Fibroblast of pulmonary artery (primary cell): ENCODE measurements around the gene ALKBH4.
"Not testable (repeated sequence)": the region's sequence is repeated elsewhere in the genome, so short reads cannot be mapped to it uniquely, and the experiment has no call there.

Experiments
- DNase-seq: peaks from one replicate; pipeline ENCODE4 v3.0.0-alpha.2; 2010; ENCODE audit warnings: low read depth
- H3K4me3 ChIP-seq: replicated peaks from 2 replicates; pipeline ENCODE4 v1.5.1; 2011; ENCODE audit warnings: low read depth, mild to moderate bottlenecking, control low read depth, low read length, moderate library complexity
- TF ChIP-seq, protein P1 (sequence below): IDR thresholded peaks from 2 replicates; pipeline ENCODE4 v1.5.1; 2011; ENCODE audit warnings: mild to moderate bottlenecking, control low read depth, low read length, inconsistent platforms; ENCODE audit errors: missing control alignments

The ALKBH4 gene

DNA sequence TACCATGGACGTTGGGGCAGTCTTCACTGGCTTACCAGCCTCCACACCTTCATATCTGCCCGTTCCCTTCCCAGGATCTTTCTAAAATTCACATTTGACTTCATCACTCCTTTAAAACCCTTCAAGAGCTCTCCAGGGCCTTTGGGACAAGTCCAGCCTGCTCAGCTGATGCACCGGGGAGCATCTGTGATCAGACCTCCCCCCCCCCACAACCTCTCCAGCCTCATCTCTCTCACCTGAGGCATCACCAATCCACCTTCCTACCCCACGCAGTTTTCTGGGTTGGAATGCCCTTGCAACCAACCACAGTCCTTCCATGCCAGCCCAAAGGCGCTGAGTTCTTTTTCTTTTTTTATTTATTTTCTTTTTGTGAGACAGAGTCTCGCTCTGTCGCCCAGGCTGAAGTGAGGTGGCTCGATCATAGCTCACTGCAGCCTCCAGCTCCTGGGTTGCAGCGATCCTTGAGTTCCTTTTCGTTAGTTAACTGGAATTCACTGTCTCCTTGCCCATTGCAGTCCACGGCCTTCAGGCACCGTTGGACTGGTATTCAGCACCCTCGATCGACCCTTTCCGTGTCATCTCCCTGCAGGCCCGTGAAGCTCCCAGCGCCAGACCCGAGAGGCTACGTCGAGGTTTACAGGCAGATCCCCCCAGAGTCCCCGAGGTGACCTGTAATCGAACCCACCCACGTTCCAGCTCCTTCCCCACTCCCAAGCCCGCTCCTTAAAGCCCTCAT lies 654 bp downstream of the ALKBH4 start:
- no peak for DNase-seq
- TF ChIP-seq, protein P1, sequence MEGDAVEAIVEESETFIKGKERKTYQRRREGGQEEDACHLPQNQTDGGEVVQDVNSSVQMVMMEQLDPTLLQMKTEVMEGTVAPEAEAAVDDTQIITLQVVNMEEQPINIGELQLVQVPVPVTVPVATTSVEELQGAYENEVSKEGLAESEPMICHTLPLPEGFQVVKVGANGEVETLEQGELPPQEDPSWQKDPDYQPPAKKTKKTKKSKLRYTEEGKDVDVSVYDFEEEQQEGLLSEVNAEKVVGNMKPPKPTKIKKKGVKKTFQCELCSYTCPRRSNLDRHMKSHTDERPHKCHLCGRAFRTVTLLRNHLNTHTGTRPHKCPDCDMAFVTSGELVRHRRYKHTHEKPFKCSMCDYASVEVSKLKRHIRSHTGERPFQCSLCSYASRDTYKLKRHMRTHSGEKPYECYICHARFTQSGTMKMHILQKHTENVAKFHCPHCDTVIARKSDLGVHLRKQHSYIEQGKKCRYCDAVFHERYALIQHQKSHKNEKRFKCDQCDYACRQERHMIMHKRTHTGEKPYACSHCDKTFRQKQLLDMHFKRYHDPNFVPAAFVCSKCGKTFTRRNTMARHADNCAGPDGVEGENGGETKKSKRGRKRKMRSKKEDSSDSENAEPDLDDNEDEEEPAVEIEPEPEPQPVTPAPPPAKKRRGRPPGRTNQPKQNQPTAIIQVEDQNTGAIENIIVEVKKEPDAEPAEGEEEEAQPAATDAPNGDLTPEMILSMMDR = no peak
- peak overlapping the region; percentile 100 for H3K4me3 ChIP-seq

DNA sequence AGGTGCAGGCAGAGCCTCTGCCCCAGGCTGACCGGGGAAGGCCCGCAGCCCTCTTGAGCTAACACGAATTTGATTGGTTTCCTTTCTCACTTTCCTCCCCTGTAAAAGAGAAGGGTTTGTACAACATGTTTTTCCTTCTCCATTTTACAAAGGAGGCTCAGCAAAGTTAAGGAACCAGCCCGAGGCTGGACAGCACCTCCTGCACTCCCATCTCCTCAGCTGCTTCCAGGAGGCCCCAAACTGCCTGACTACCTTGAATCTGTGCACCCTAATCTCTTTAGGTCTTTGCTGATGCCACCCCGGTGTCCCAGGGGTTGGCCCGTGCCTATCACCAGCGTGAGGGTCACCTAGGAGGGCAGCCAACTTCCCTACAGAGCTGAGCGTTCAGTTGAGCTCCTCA lies 4.2 kb downstream of the ALKBH4 start:
- no peak for DNase-seq
- H3K4me3 ChIP-seq = no peak overlapping the region
- TF ChIP-seq, protein P1 = no peak

DNA sequence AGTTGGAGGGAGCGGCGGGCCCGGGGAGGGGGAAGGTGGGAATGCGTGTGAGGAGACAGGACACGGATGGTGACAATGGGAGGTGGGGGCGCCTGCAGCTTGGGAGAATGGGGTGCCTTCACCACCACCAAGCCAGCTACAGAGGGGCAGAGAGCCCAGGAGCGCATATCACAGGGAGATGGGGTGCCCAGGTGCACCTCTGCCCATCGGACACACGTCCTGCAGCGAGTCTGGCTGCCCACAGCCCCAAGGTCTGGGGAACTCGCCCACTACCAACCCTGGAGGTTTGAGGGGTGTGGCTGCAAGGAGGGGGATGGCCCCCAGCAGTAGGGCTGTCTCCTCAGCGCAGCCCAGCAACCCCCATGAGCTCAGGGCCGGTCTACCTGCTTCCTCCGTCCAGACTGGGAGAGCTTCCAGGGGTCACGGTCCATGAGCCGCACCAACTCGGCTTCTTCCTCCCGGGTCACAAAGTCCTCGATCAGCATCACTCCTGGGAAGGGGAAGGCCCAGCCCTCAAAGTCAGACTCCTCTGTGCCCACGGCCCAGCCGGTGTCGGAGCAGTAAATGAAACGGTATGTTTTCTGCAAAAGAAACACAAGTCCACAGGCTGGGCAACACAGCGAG lies 5.3 kb downstream of the ALKBH4 start:
- no peak for DNase-seq
- TF ChIP-seq, protein P1 = no peak
- no peak overlapping the region for H3K4me3 ChIP-seq

DNA sequence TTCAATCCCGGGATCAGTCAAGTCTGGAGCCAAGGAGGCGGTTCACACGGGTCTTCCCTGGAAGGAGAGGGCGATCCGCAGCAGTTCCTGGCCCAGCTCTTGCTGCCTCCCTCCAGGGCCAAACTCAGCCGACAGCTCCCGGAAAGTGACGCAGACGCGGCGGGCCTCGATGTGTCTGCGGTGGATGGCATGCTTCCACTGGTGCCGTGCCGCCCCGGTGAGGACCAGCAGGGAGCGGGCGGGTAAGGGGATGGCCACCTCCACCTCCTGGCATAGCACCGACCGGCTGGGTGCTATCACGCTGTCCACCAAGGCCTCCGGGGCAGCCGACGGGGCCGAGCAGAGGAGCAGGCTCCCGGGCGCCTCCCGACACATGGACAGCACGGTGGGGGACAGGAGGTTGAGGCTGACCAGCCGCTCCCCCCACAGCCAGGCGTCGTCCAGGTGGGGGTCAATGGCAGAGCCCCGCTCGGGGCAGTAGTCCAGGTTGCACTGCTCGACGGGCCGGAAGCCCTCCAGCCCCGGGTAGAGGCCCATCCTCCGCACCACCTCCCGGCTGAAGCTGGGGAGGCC lies 7.2 kb downstream of the ALKBH4 start:
- TF ChIP-seq, protein P1 = no peak
- DNase-seq = no peak
- no peak overlapping the region for H3K4me3 ChIP-seq

DNA sequence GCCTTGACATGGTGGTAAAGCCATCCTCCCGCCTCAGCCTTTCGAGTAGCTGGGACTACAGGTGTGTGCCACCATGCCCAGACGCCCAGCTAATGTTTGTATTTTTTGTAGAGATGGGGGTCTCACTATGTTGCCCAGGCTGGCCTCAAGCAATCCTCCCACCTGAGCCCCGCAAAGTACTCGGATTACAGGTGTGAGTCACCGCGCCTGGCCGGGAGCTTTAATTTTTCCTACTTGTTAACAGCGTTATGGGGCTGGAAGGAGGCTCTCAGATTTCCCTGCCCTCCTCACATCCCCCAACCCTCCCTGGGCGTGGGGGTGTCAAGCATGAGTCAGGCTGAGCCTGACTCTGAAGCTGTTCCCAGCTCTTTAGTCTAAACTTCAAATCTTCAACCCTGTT lies 8.3 kb downstream of the ALKBH4 start:
- TF ChIP-seq, protein P1 = no peak
- no peak overlapping the region for H3K4me3 ChIP-seq
- no peak for DNase-seq

DNA sequence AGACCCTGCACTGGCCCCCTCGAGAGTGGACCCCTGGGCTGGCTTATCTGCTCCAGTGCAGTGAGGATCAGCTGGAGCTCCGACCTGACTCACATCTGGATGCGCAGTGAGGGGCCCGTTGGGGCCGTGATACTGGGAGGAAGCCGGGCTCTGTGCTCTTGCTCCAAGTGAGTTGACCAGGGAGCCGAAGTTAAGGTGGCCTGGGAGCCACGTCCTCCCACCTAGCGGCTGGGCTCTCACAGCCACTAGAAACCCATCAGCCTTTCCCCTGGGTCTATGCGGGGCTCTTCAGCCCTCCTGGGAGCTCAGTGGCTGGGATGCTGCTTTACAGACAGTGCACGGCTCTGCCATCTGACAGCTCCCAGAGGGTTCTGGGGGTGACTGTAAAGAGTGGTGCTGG lies 9.1 kb downstream of the ALKBH4 start:
- no peak overlapping the region for H3K4me3 ChIP-seq
- DNase-seq = no peak
- TF ChIP-seq, protein P1 = no peak

DNA sequence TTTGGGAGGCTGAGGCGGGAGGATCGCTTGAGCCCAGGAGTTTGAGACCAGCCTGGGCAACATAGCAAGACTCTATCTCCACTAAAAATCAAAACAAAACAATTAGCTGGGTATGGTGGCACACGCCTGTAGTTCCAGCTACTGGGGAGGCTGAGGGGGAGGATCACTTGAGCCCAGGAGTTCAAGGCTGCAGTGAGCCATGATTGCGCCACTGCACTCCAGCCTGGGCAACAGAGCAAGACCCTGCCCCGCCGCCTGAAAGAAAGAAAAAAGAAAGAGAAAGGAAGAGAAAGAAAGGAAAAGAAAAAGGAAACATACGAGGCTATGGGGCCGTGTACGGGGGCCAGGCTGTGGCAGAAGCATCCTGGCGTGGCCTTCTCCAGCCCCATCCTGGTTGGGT lies 9.7 kb downstream of the ALKBH4 start:
- not testable (repeated sequence) for H3K4me3 ChIP-seq, DNase-seq
